GM12878 (cell line): Measurements from ENCODE around the gene DICER1. TPM values are rescaled to one million over a fixed set of nuclear protein-coding genes. Genes with fewer than 3 reads are reported as not detected.

Experiments
- ATAC-seq: fragments of 200-7000 bp; cut with Tn5 transposase; 3 replicates; pipeline ENCODE4 v1.9.1; 2020; ENCODE audit warnings: mild to moderate bottlenecking, moderate library complexity
- BruUV-seq: library from RNA; stranded (reverse); fragments of 400-500 nt; replicated peaks from 2 replicates; lab custom pipeline; 2021; lab: Mats Ljungman, UMichigan
- CTCF ChIA-PET: fragments of 300-600 bp; sonication (Branson Sonifier 250); formaldehyde crosslinking; extraction: SDS; loops from one replicate; lab custom pipeline; 2021; ENCODE audit warnings: inconsistent platforms; lab: Yijun Ruan, JAX
- POLR2A ChIA-PET: fragments of 350-600 bp; formaldehyde crosslinking; extraction: SDS; loops from one replicate; lab custom pipeline; 2021; ENCODE audit warnings: inconsistent platforms; lab: Charles Lee
- RAD21 ChIA-PET: fragments of 300-600 bp; sonication (Branson Sonifier 250); formaldehyde crosslinking; loops from one replicate; lab custom pipeline; 2023; ENCODE audit warnings: antibody characterized with exemption; ENCODE audit not compliant: unreplicated experiment; lab: Charles Lee
- SMC1A ChIA-PET: fragments of 300-600 bp; sonication (Branson Sonifier 250); formaldehyde crosslinking; loops from one replicate; lab custom pipeline; 2023; ENCODE audit not compliant: unreplicated experiment, uncharacterized antibody; lab: Charles Lee
- DNase-seq: peaks from one replicate; pipeline ENCODE4 v3.0.0-alpha.2; 2011; ENCODE audit warnings: low read depth, low spot score
- FAIRE-seq: peaks from 3 replicates; lab custom pipeline; 2011; peaks lifted over from hg19 to GRCh38; lab: Jason Lieb, UNC
- H2AFZ ChIP-seq: 2 replicates; pipeline ENCODE4 v1.6.0; 2011; ENCODE audit warnings: low read depth, low read length, control low read depth; ENCODE audit not compliant: control insufficient read depth
- H3K27ac ChIP-seq: 2 replicates; pipeline ENCODE4 v1.5.1; 2011; ENCODE audit warnings: control low read depth; ENCODE audit not compliant: control insufficient read depth, insufficient read depth
- H3K27me3 ChIP-seq, 2 experiments: replicated peaks in 1 of 2; 2 replicates each; pipeline versions ENCODE4 v1.6.0 to v1.6.1; 2011; ENCODE audit warnings: low read length in 1 of 2; ENCODE audit not compliant: control insufficient read depth in 2 of 2, insufficient read depth in 2 of 2
- H3K36me3 ChIP-seq, 2 experiments: 2 replicates each; pipeline ENCODE4 v1.5.1; 2011; ENCODE audit warnings: low read length in 1 of 2; ENCODE audit not compliant: control insufficient read depth in 2 of 2, insufficient read depth in 2 of 2
- H3K4me1 ChIP-seq: 2 replicates; pipeline ENCODE4 v1.6.1; 2011; ENCODE audit warnings: mild to moderate bottlenecking, low read length, moderate library complexity, mixed read lengths; ENCODE audit not compliant: control insufficient read depth, insufficient read depth
- H3K4me2 ChIP-seq: 2 replicates; pipeline ENCODE4 v1.6.0; 2011; ENCODE audit warnings: control low read depth; ENCODE audit not compliant: control insufficient read depth, insufficient read depth
- H3K4me3 ChIP-seq: fragments of 200-600 bp; sonication (generic); 2 replicates; pipeline ENCODE4 v1.5.1; 2016
- H3K79me2 ChIP-seq: 2 replicates; pipeline ENCODE4 v1.6.0; 2011; ENCODE audit warnings: low read length; ENCODE audit not compliant: control insufficient read depth, insufficient read depth
- H3K9ac ChIP-seq: 2 replicates; pipeline ENCODE4 v1.8.0; 2011; ENCODE audit warnings: low read length, control low read depth, mixed read lengths; ENCODE audit not compliant: control insufficient read depth, insufficient read depth
- H3K9me3 ChIP-seq: replicated peaks from 3 replicates; pipeline ENCODE4 v1.5.1; 2011; ENCODE audit warnings: mild to moderate bottlenecking, low read length; ENCODE audit not compliant: control insufficient read depth, insufficient read depth
- H4K20me1 ChIP-seq: 2 replicates; pipeline ENCODE4 v1.6.0; 2011; ENCODE audit not compliant: control insufficient read depth, insufficient read depth
- ATF2 ChIP-seq: IDR thresholded peaks from 2 replicates; pipeline ENCODE4 v1.6.1; 2012; ENCODE audit warnings: low read length, inconsistent platforms
- BCL3 ChIP-seq: IDR thresholded peaks from 2 replicates; pipeline ENCODE4 v1.6.1; 2011; ENCODE audit warnings: borderline replicate concordance, low read depth, mild to moderate bottlenecking, moderate library complexity, low read length; ENCODE audit not compliant: insufficient read depth, poor library complexity, severe bottlenecking
- BCLAF1 ChIP-seq: fragments of 450-650 bp; IDR thresholded peaks from 2 replicates; pipeline ENCODE4 v1.6.1; 2017; ENCODE audit warnings: antibody characterized with exemption, mild to moderate bottlenecking, moderate library complexity
- MTA3 ChIP-seq: IDR thresholded peaks from 2 replicates; pipeline ENCODE4 v1.6.1; 2012; ENCODE audit warnings: low read length, inconsistent platforms, borderline replicate concordance
- NR2C1 ChIP-seq: fragments of 450-650 bp; IDR thresholded peaks from 2 replicates; pipeline ENCODE4 v1.6.1; 2017; ENCODE audit warnings: antibody characterized with exemption, mild to moderate bottlenecking, moderate library complexity
- NR2C2 ChIP-seq: IDR thresholded peaks from 2 replicates; pipeline ENCODE4 v1.6.1; 2011; ENCODE audit warnings: borderline replicate concordance, low read depth; ENCODE audit not compliant: control insufficient read depth, insufficient read length
- POU2F2 ChIP-seq: IDR thresholded peaks from 3 replicates; pipeline ENCODE4 v1.6.1; 2011; ENCODE audit warnings: low read depth, mild to moderate bottlenecking, low read length, borderline replicate concordance
- PRDM15 ChIP-seq: fragments of 450-650 bp; formaldehyde crosslinking; IDR thresholded peaks from 2 replicates; pipeline ENCODE4 v1.4.0; 2020; ENCODE audit warnings: mild to moderate bottlenecking, moderate library complexity
- RB1 ChIP-seq: fragments of 450-650 bp; formaldehyde crosslinking; IDR thresholded peaks from 2 replicates; pipeline ENCODE4 v1.6.1; 2017; ENCODE audit warnings: mild to moderate bottlenecking, borderline replicate concordance
- SMARCA5 ChIP-seq: fragments of 450-650 bp; IDR thresholded peaks from 2 replicates; pipeline ENCODE4 v1.6.1; 2017; ENCODE audit warnings: mild to moderate bottlenecking
- SPI1 ChIP-seq: IDR thresholded peaks from 2 replicates; pipeline ENCODE4 v1.6.1; 2011; ENCODE audit warnings: low read depth, mild to moderate bottlenecking, low read length, moderate library complexity, borderline replicate concordance; ENCODE audit not compliant: insufficient read depth
- STAT1 ChIP-seq: fragments of 450-650 bp; conservative IDR thresholded peaks from 2 replicates; pipeline ENCODE4 v1.6.1; 2014; ENCODE audit warnings: antibody characterized with exemption, mild to moderate bottlenecking
- TCF12 ChIP-seq: IDR thresholded peaks from 2 replicates; pipeline ENCODE4 v1.6.1; 2011; ENCODE audit warnings: low read depth, mild to moderate bottlenecking, low read length
- YBX1 ChIP-seq: fragments of 450-650 bp; IDR thresholded peaks from 2 replicates; pipeline ENCODE4 v1.6.1; 2016; ENCODE audit warnings: antibody characterized with exemption
- WGBS: methylation state at CpG from one replicate; pipeline ENCODE4 v1.1.6; 2016; ENCODE audit warnings: low lambda C conversion rate; ENCODE audit not compliant: insufficient replicate concordance, insufficient coverage; ENCODE audit errors: missing lambda C conversion rate; 5-methylcytosine and 5-hydroxymethylcytosine counted together
- in situ Hi-C: fragments of 300-500 bp; cut with MboI; formaldehyde crosslinking; loops from 9 replicates; pipeline ENCODE4 v1.14.3; 2018; ENCODE audit warnings: mixed read lengths
- intact Hi-C: fragments of 100-400 bp; cut with micrococcal nuclease; formaldehyde crosslinking; loops from one replicate; pipeline ENCODE4 v1.14.2; 2022; ENCODE audit not compliant: unreplicated experiment
- polyA plus RNA-seq, 11 experiments: library from polyadenylated mRNA; depleted of rRNA in 4 of 11; unstranded in 6 of 11; stranded (reverse) in 5 of 11; fragments of >200 nt; fragmentation: Nextera tagmentation in 4 of 11; fragmentation: Illumina TruSeq in 1 of 11; extraction: Ambion mirVana in 4 of 11; extraction: Trizol in 1 of 11; gene quantifications; 1 replicate in 1 of 11; 2 replicates in 10 of 11; pipeline versions ENCODE4 v1.2.1 to v1.2.3, GENCODE V29; 2011 to 2016; ENCODE audit warnings: inconsistent platforms in 2 of 11, missing spikeins in 2 of 11, low read depth in 1 of 11
- total RNA-seq, 4 experiments: library from RNA; depleted of rRNA in 3 of 4; stranded (reverse); fragments of >200 nt in 3 of 4; fragmentation: Illumina TruSeq in 1 of 4; extraction: Trizol in 1 of 4; gene quantifications; 2 replicates each; pipeline versions ENCODE4 v1.2.1 to v1.2.3, GENCODE V29; 2013 to 2021

DICER1 gene
- total and polyA plus RNA-seq, 10 of the 15 experiments (the other 5 are each of a cell fraction or from before 2014, with no cell fraction given) = 6.8 to 70.8 (median 37.1) TPM

GRCh38 chr14:95043732-95044462 is 113.4 kb downstream of the DICER1 start:
- in situ Hi-C loops = no loop called here
- POLR2A ChIA-PET = no interaction called here

More at GRCh38 chr14:95043732-95044462, 113.4 kb downstream of the DICER1 start:
- RAD21 ChIA-PET = no interaction called here
- no peaks in the 10 kb centered on the region for H3K9me3 ChIP-seq
- DNase-seq (no peak), ATAC-seq (no peak), FAIRE-seq (no peak)
- intact Hi-C loops = no loop called here
- TF ChIP-seq YBX1 (no peak), NR2C2 (no peak), PRDM15 (CRISPR knock-in tag) (no peak), POU2F2 (no peak), STAT1 (no peak), ATF2 (no peak), MTA3 (no peak), TCF12 (no peak), BCL3 (no peak), SPI1 (no peak), SMARCA5 (no peak), NR2C1 (no peak), BCLAF1 (no peak), RB1 (no peak)
- no peak overlapping the region for H3K4me3 ChIP-seq
- H3K27ac ChIP-seq = no peak overlapping the region
- H3K79me2 ChIP-seq = no peaks in the 10 kb centered on the region
- H4K20me1 ChIP-seq = no peaks in the 10 kb centered on the region
- CTCF ChIA-PET = no interaction called here
- no peak overlapping the region for H2AFZ ChIP-seq
- no TSS peak for BruUV-seq
- H3K4me2 ChIP-seq = no peak overlapping the region
- H3K9ac ChIP-seq = no peak overlapping the region
- H3K27me3 ChIP-seq = peaks cover 0 to 1% of the 10 kb centered on the region in 2 experiments; a peak in 1 of 4 replicates
- 55% methylated on average over 17 of the region's 17 CpGs for WGBS
- SMC1A ChIA-PET = no interaction called here
- H3K36me3 ChIP-seq = no peaks in the 10 kb centered on the region
- H3K4me1 ChIP-seq = no peaks in the 10 kb centered on the region
